K562 (cell line): ENCODE data around the gene DST. TPM values are rescaled to one million over a fixed set of nuclear protein-coding genes. Genes with fewer than 3 reads are reported as not detected.

Source experiments
- ATAC-seq: fragments of 200-7000 bp; cut with Tn5 transposase; 3 replicates; pipeline ENCODE4 v1.9.1; 2020; ENCODE audit warnings: moderate library complexity
- BruUV-seq: library from RNA; stranded (reverse); fragments of 400-500 nt; replicated peaks from 2 replicates; lab custom pipeline; 2021; lab: Mats Ljungman, UMichigan
- CTCF ChIA-PET: fragments of 300-600 bp; formaldehyde crosslinking; extraction: SDS; loops from one replicate; lab custom pipeline; 2021; ENCODE audit warnings: low intra/inter-chr PET ratio; lab: Yijun Ruan, JAX
- POLR2A ChIA-PET: fragments of 300-600, 350-650 bp; sonication (Branson Sonifier 250); formaldehyde crosslinking; extraction: SDS; loops from one replicate; lab custom pipeline; 2021; ENCODE audit warnings: antibody characterized with exemption, inconsistent platforms; lab: Yijun Ruan, JAX
- DNase-seq, 4 experiments: peaks; one replicate each; pipeline versions ENCODE4 v3.0.0 to v3.0.0-alpha.2; 2011 to 2018; ENCODE audit warnings: low spot score in 3 of 4, mixed read lengths in 3 of 4; ENCODE audit errors: extremely low read depth in 1 of 4
- FAIRE-seq: peaks from 2 replicates; lab custom pipeline; 2011; peaks lifted over from hg19 to GRCh38; lab: Jason Lieb, UNC
- H2AFZ ChIP-seq: 2 replicates; pipeline ENCODE4 v1.6.0; 2011; ENCODE audit warnings: low read depth, low read length, control low read depth, inconsistent platforms
- H3K27ac ChIP-seq: fragments of 200-600 bp; 3 replicates; pipeline ENCODE4 v1.8.0; 2011; ENCODE audit warnings: low read depth, mild to moderate bottlenecking, control low read depth, inconsistent platforms, low read length, moderate library complexity, mixed read lengths; ENCODE audit errors: extremely low read depth
- H3K27me3 ChIP-seq, 2 experiments: fragments of 300-600 bp in 1 of 2; 2 replicates in 1 of 2; 3 replicates in 1 of 2; pipeline versions ENCODE4 v1.6.0 to v1.8.0; 2011; ENCODE audit warnings: inconsistent platforms in 2 of 2, low read length in 2 of 2, mild to moderate bottlenecking in 1 of 2, mixed read lengths in 1 of 2, moderate library complexity in 1 of 2; ENCODE audit not compliant: control insufficient read depth in 2 of 2, insufficient read depth in 2 of 2
- H3K36me3 ChIP-seq: fragments of 300-600 bp; 3 replicates; pipeline ENCODE4 v1.8.0; 2011; ENCODE audit warnings: mild to moderate bottlenecking, low read length, inconsistent platforms; ENCODE audit not compliant: control insufficient read depth, insufficient read depth
- H3K4me1 ChIP-seq, 2 experiments: fragments of 200-600 bp in 1 of 2; replicated peaks in 1 of 2; 2 replicates in 1 of 2; 3 replicates in 1 of 2; pipeline versions ENCODE4 v1.5.1 to v1.8.0; 2011; ENCODE audit warnings: inconsistent platforms in 2 of 2, low read length in 2 of 2, mild to moderate bottlenecking in 1 of 2, mixed read lengths in 1 of 2, moderate library complexity in 1 of 2; ENCODE audit not compliant: control insufficient read depth in 2 of 2, insufficient read depth in 2 of 2
- H3K4me2 ChIP-seq: 2 replicates; pipeline ENCODE4 v1.6.1; 2011; ENCODE audit warnings: low read length, control low read depth, inconsistent platforms, mixed read lengths; ENCODE audit not compliant: insufficient read depth
- H3K4me3 ChIP-seq: fragments of 200-600 bp; sonication (generic), shearing (Covaris generic); 2 replicates; pipeline ENCODE4 v1.5.1; 2016; ENCODE audit warnings: control low read depth, inconsistent platforms
- H3K79me2 ChIP-seq: fragments of 200-600 bp; 3 replicates; pipeline ENCODE4 v1.8.0; 2011; ENCODE audit warnings: low read length, inconsistent platforms; ENCODE audit not compliant: control insufficient read depth, insufficient read depth
- H3K9ac ChIP-seq, 2 experiments: 2 replicates each; pipeline versions ENCODE4 v1.6.0 to v1.6.1; 2011; ENCODE audit warnings: low read depth in 2 of 2, low read length in 2 of 2, control low read depth in 1 of 2, inconsistent platforms in 1 of 2, mild to moderate bottlenecking in 1 of 2, mixed read lengths in 1 of 2; ENCODE audit not compliant: insufficient read depth in 1 of 2
- H3K9me1 ChIP-seq: one replicate; pipeline ENCODE4 v1.6.0; 2011; ENCODE audit warnings: inconsistent platforms, mild to moderate bottlenecking, low read length, moderate library complexity; ENCODE audit not compliant: control insufficient read depth, insufficient read depth
- H3K9me3 ChIP-seq: replicated peaks from 2 replicates; pipeline ENCODE4 v1.5.1; 2011; ENCODE audit warnings: low read depth, low read length, inconsistent platforms; ENCODE audit not compliant: control insufficient read depth, insufficient read depth
- H4K20me1 ChIP-seq: replicated peaks from 2 replicates; pipeline ENCODE4 v1.6.1; 2011; ENCODE audit warnings: low read length, inconsistent platforms, mixed read lengths; ENCODE audit not compliant: control insufficient read depth, insufficient read depth
- CBFB ChIP-seq: sonication (generic); formaldehyde crosslinking; IDR thresholded peaks from 2 replicates; pipeline ENCODE4 v1.4.0; 2020; ENCODE audit warnings: mild to moderate bottlenecking, missing genetic modification reagents
- CREB3 ChIP-seq: fragments of 450-650 bp; conservative IDR thresholded peaks from 2 replicates; pipeline ENCODE4 v1.6.1; 2016; ENCODE audit warnings: missing genetic modification characterization, low read depth, mild to moderate bottlenecking, missing compliant biosample characterization, moderate library complexity
- HMGN3 ChIP-seq: IDR thresholded peaks from 2 replicates; pipeline ENCODE4 v1.6.1; 2011; ENCODE audit warnings: borderline replicate concordance, low read depth, mild to moderate bottlenecking, mixed read lengths, low read length; ENCODE audit not compliant: insufficient read length; ENCODE audit errors: extremely low read depth
- IFI16 ChIP-seq: fragments of 250-450 bp; sonication (Bioruptor Pico); IDR thresholded peaks from 2 replicates; pipeline ENCODE4 v2.1.2; 2022; ENCODE audit warnings: mild to moderate bottlenecking, inconsistent platforms
- NFXL1 ChIP-seq: fragments of 450-650 bp; formaldehyde crosslinking; IDR thresholded peaks from 2 replicates; pipeline ENCODE4 v1.4.0; 2021; ENCODE audit warnings: mild to moderate bottlenecking
- RBM34 ChIP-seq: fragments of 200-400 bp; formaldehyde crosslinking; IDR thresholded peaks from 2 replicates; pipeline ENCODE4 v1.6.1; 2018; ENCODE audit warnings: low read length, borderline replicate concordance; ENCODE audit not compliant: insufficient read depth
- SREBF1 ChIP-seq: fragments of 150-350 bp; IDR thresholded peaks from 2 replicates; pipeline ENCODE4 v1.6.1; 2014; ENCODE audit warnings: antibody characterized with exemption, low read depth, low read length, borderline replicate concordance
- XRCC4 ChIP-seq: IDR thresholded peaks from one replicate; pipeline ENCODE4 v1.6.1; 2011; ENCODE audit not compliant: insufficient read depth, insufficient read length; ENCODE audit errors: extremely low read depth
- WGBS: fragments of 100-300 bp; shearing (Covaris generic); methylation state at CpG from one replicate; pipeline ENCODE4 v1.1.6; 2016; ENCODE audit warnings: low coverage, mixed read lengths; ENCODE audit not compliant: insufficient coverage; ENCODE audit errors: missing lambda C conversion rate; 5-methylcytosine and 5-hydroxymethylcytosine counted together
- in situ Hi-C: fragments of 300-500 bp; cut with MboI; formaldehyde crosslinking; loops from 4 replicates; pipeline ENCODE4 v1.15.0; 2018; ENCODE audit warnings: inconsistent platforms, mixed read lengths
- intact Hi-C: fragments of 100-400 bp; cut with micrococcal nuclease; formaldehyde crosslinking; loops from 2 replicates; pipeline ENCODE4 v1.14.2; 2022
- polyA plus RNA-seq, 8 experiments: library from polyadenylated mRNA; depleted of rRNA in 4 of 8; stranded (reverse) in 5 of 8; unstranded in 3 of 8; fragments of >200 nt; fragmentation: Nextera tagmentation in 2 of 8; fragmentation: Illumina TruSeq in 1 of 8; extraction: Ambion mirVana in 2 of 8; extraction: Trizol in 1 of 8; gene quantifications; 2 replicates each; pipeline versions ENCODE4 v1.2.1 to v1.2.3, GENCODE V29; 2011 to 2014; ENCODE audit warnings: inconsistent platforms in 1 of 8, missing spikeins in 1 of 8
- total RNA-seq, 7 experiments: library from RNA; depleted of rRNA in 6 of 7; stranded (reverse); fragments of >200 nt in 6 of 7; fragmentation: Illumina TruSeq in 2 of 7; extraction: Trizol in 2 of 7; gene quantifications; 2 replicates each; pipeline versions ENCODE4 v1.2.1 to v1.2.3, GENCODE V29; 2011 to 2021; ENCODE audit warnings: low replicate concordance in 1 of 7
- TF ChIP-seq, protein P1 (sequence below): IDR thresholded peaks from 2 replicates; pipeline ENCODE4 v1.6.1; 2016; ENCODE audit warnings: missing genetic modification characterization, missing compliant biosample characterization
- TF ChIP-seq, protein P2 (sequence below): sonication (generic); formaldehyde crosslinking; IDR thresholded peaks from 2 replicates; pipeline ENCODE4 v1.8.1; 2023; ENCODE audit warnings: mild to moderate bottlenecking, missing genetic modification reagents

DST gene
- total and polyA plus RNA-seq, 9 of the 15 experiments (the other 6 are each of a cell fraction or from before 2014, with no cell fraction given): 5.2 to 21.9 (median 13.3) TPM

DNA sequence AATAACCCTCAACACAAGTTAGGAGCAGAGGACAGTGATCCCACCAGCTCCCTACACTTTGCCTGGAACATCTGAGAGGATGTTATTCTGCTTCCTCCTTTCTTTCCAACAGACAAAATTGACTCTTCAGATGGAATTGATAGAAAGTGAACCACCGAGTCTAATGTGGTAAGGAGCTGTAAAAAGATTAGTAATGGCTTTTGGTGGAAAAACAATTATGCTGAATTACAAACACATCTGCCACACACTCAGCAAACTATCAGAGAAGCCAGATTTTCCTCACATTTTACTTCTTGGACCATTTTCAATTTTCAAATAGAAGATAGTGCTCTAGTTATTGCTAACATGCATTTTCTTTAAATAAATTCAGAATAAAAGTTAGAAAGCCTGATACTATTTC lies 223.5 kb downstream of the DST start:
- TF ChIP-seq CREB3 (tag) (no peak), HMGN3 (no peak), NFXL1 (CRISPR knock-in tag) (no peak), CBFB (CRISPR knock-in tag) (no peak), RBM34 (no peak), IFI16 (CRISPR knock-in tag) (no peak), XRCC4 (no peak), SREBF1 (no peak)
- TF ChIP-seq, protein P1, sequence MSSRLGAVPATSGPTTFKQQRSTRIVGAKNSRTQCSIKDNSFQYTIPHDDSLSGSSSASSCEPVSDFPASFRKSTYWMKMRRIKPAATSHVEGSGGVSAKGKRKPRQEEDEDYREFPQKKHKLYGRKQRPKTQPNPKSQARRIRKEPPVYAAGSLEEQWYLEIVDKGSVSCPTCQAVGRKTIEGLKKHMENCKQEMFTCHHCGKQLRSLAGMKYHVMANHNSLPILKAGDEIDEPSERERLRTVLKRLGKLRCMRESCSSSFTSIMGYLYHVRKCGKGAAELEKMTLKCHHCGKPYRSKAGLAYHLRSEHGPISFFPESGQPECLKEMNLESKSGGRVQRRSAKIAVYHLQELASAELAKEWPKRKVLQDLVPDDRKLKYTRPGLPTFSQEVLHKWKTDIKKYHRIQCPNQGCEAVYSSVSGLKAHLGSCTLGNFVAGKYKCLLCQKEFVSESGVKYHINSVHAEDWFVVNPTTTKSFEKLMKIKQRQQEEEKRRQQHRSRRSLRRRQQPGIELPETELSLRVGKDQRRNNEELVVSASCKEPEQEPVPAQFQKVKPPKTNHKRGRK (tag): no peak
- TF ChIP-seq, protein P2, sequence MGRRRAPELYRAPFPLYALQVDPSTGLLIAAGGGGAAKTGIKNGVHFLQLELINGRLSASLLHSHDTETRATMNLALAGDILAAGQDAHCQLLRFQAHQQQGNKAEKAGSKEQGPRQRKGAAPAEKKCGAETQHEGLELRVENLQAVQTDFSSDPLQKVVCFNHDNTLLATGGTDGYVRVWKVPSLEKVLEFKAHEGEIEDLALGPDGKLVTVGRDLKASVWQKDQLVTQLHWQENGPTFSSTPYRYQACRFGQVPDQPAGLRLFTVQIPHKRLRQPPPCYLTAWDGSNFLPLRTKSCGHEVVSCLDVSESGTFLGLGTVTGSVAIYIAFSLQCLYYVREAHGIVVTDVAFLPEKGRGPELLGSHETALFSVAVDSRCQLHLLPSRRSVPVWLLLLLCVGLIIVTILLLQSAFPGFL: no peak
- Histone ChIP-seq H3K9me3 (no peaks in the 10 kb centered on the region), H2AFZ (no peak overlapping the region), H3K4me3 (no peak overlapping the region), H3K27ac (no peak overlapping the region), H4K20me1 (no peaks in the 10 kb centered on the region), H3K9me1 (no peaks in the 10 kb centered on the region), H3K9ac (no peak overlapping the region), H3K4me2 (no peak overlapping the region), H3K36me3 (no peaks in the 10 kb centered on the region), H3K27me3 (0 out of 5 replicates have a peak, but pooled peaks cover 0 to 2% of the 10 kb centered on the region in 2 experiments), H3K79me2 (no peaks in the 10 kb centered on the region), H3K4me1 (no peaks in the 10 kb centered on the region)
- intact Hi-C loops: no loop called here
- FAIRE-seq (no peak), ATAC-seq (no peak), DNase-seq (no peak)
- WGBS: 0% methylated on average over 1 of the region's 1 CpG
- ChIA-PET CTCF (no interaction called here), POLR2A (no interaction called here)
- BruUV-seq: no TSS peak
- in situ Hi-C loops: no loop called here
